OCI-LY1 (cell line): ENCODE results near the gene CCR9.

ENCODE experiments used
- CTCF ChIP-seq: fragments of 200-600 bp; sonication (generic), shearing (Covaris generic); IDR thresholded peaks from 2 replicates; pipeline ENCODE4 v1.5.1; 2017; ENCODE audit warnings: mild to moderate bottlenecking, antibody characterized with exemption, low read length, moderate library complexity, mixed read lengths
- EZH2 ChIP-seq: fragments of 200-600 bp; sonication (generic), shearing (Covaris generic); IDR thresholded peaks from 2 replicates; pipeline ENCODE4 v1.8.0; 2017; ENCODE audit warnings: borderline replicate concordance, mixed run types, mild to moderate bottlenecking, antibody characterized with exemption, low read length, moderate library complexity, mixed read lengths

- TF ChIP-seq CTCF (no peak), EZH2 (no peak)
Measured at GRCh38 chr3:45873036-45873435, 13.3 kb upstream of the CCR9 start.
